ENCODE data around the gene PTPRM.

GRCh38 chr18:8380926-8381325, 813.8 kb downstream of the PTPRM start:
- no peak for TF ChIP-seq CTCF (conservative IDR thresholded peaks at IDR 0.05; ENCODE audit: low read depth, low read length)
- TF ChIP-seq POLR2A (IDR thresholded peaks at IDR 0.05; ENCODE audit: low read depth, low read length): no peak
- no peak for TF ChIP-seq RCOR1 (IDR thresholded peaks at IDR 0.05; ENCODE audit: insufficient replicate concordance, low read length)
- no peak for TF ChIP-seq MAZ (IDR thresholded peaks at IDR 0.05; ENCODE audit: borderline replicate concordance, low read depth, low read length)
- TF ChIP-seq MXI1 (IDR thresholded peaks at IDR 0.05; ENCODE audit: borderline replicate concordance, low read depth, low read length): no peak
- TF ChIP-seq RAD21 (IDR thresholded peaks at IDR 0.05; ENCODE audit: low read length): no peak
- TF ChIP-seq CEBPB (IDR thresholded peaks at IDR 0.05; ENCODE audit: low read depth, low read length): no peak
